K562 (cell line): ENCODE data around the gene C22orf39. TPM values are rescaled to one million over a fixed set of nuclear protein-coding genes. Genes with fewer than 3 reads are reported as not detected.
A peak's percentile ranks its signal among the peaks of the same experiment; 100 is the strongest.

Source experiments
- BCOR ChIP-seq: fragments of 450-650 bp; IDR thresholded peaks from 2 replicates; pipeline ENCODE4 v1.6.1; 2016
- HBP1 ChIP-seq: fragments of 450-650 bp; formaldehyde crosslinking; IDR thresholded peaks from 2 replicates; pipeline ENCODE4 v1.4.0; 2022; ENCODE audit warnings: missing genetic modification characterization
- HLTF ChIP-seq: fragments of 450-650 bp; IDR thresholded peaks from 2 replicates; pipeline ENCODE4 v1.6.1; 2016
- JUNB ChIP-seq: fragments of 450-650 bp; formaldehyde crosslinking; conservative IDR thresholded peaks from 2 replicates; pipeline ENCODE4 v1.4.0; 2020; ENCODE audit warnings: mild to moderate bottlenecking
- PTTG1 ChIP-seq: fragments of 450-650 bp; IDR thresholded peaks from 2 replicates; pipeline ENCODE4 v1.6.1; 2016; ENCODE audit warnings: low read depth, mild to moderate bottlenecking, missing genetic modification characterization, missing compliant biosample characterization
- RBFOX2 ChIP-seq: fragments of 200-400 bp; formaldehyde crosslinking; IDR thresholded peaks from 2 replicates; pipeline ENCODE4 v1.6.1; 2017; ENCODE audit warnings: low read depth, mild to moderate bottlenecking, low read length, moderate library complexity
- RFX7 ChIP-seq: fragments of 250-450 bp; sonication (Bioruptor Pico); IDR thresholded peaks from 2 replicates; pipeline ENCODE4 v1.5.1; 2021; ENCODE audit warnings: mild to moderate bottlenecking
- ZNF280B ChIP-seq: fragments of 250-450 bp; sonication (Bioruptor Pico); IDR thresholded peaks from 2 replicates; pipeline ENCODE4 v1.5.1; 2021; ENCODE audit warnings: mild to moderate bottlenecking
- ZNF699 ChIP-seq: fragments of 250-450 bp; sonication (Bioruptor Pico); IDR thresholded peaks from 2 replicates; pipeline ENCODE4 v1.8.0; 2021; ENCODE audit warnings: mild to moderate bottlenecking, moderate library complexity; ENCODE audit not compliant: insufficient replicate concordance
- polyA plus RNA-seq, 8 experiments: library from polyadenylated mRNA; depleted of rRNA in 4 of 8; stranded (reverse) in 5 of 8; unstranded in 3 of 8; fragments of >200 nt; fragmentation: Nextera tagmentation in 2 of 8; fragmentation: Illumina TruSeq in 1 of 8; extraction: Ambion mirVana in 2 of 8; extraction: Trizol in 1 of 8; gene quantifications; 2 replicates each; pipeline versions ENCODE4 v1.2.1 to v1.2.3, GENCODE V29; 2011 to 2014; ENCODE audit warnings: inconsistent platforms in 1 of 8, missing spikeins in 1 of 8
- total RNA-seq, 7 experiments: library from RNA; depleted of rRNA in 6 of 7; stranded (reverse); fragments of >200 nt in 6 of 7; fragmentation: Illumina TruSeq in 2 of 7; extraction: Trizol in 2 of 7; gene quantifications; 2 replicates each; pipeline versions ENCODE4 v1.2.1 to v1.2.3, GENCODE V29; 2011 to 2021; ENCODE audit warnings: low replicate concordance in 1 of 7
- TF ChIP-seq, protein P1 (sequence below), 2 experiments: fragments of 450-650 bp; IDR thresholded peaks; 2 replicates each; pipeline ENCODE4 v1.6.1; 2016

Gene C22orf39
- total and polyA plus RNA-seq, 9 of the 15 experiments (the other 6 are each of a cell fraction or from before 2014, with no cell fraction given), result 20.4 to 139 (median 66.8) TPM

DNA sequence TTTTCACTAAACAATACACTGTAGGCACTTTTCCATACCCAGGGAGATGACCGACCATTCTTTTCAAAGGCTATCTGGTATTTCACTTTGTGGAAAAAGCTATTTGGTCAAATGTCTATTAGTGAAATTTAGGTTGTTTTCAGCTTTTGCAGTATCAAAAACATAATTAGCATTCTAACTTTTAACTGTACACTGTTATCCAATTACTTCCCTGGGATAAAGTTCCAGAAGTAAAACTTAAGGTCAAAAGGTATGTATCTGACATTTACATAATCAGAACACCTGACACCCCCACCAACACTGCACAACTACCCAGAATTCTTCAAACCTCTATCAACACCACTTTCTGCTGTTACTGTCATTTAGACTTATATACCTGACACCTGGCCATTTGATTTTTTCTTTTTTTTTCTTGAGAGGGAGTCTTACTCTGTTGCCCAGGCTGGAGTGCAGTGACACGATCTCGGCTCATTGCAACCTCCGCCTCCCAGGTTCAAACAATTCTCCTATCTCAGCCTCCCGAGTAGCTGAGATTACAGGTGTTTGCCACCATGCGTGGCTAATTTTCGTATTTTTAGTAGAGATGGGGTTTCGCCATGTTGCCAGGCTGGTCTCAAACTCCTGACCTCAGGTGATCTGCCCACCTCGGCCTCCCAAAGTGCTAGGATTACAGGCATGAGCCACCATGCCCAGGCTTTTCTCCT lies 2.1 kb downstream of the C22orf39 start (continued):
- TF ChIP-seq, protein P1, sequence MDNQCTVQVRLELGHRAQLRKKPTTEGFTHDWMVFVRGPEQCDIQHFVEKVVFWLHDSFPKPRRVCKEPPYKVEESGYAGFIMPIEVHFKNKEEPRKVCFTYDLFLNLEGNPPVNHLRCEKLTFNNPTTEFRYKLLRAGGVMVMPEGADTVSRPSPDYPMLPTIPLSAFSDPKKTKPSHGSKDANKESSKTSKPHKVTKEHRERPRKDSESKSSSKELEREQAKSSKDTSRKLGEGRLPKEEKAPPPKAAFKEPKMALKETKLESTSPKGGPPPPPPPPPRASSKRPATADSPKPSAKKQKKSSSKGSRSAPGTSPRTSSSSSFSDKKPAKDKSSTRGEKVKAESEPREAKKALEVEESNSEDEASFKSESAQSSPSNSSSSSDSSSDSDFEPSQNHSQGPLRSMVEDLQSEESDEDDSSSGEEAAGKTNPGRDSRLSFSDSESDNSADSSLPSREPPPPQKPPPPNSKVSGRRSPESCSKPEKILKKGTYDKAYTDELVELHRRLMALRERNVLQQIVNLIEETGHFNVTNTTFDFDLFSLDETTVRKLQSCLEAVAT (IDR thresholded peaks at IDR 0.05), result peak in 1 of 2 experiments; percentile 61; a peak in 1 of 4 replicates
- TF ChIP-seq ZNF280B (CRISPR knock-in tag) (peak; percentile 75; the same call in 1 of the 2 replicates), RBFOX2 (peak; percentile 19; the same call in 1 of the 2 replicates), HBP1 (CRISPR knock-in tag) (peak; percentile 82; the same call in 1 of the 2 replicates), JUNB (CRISPR knock-in tag) (0 out of 2 replicates have a peak, but pooled peaks have one; percentile 32), PTTG1 (peak; percentile 21; the same call in 1 of the 2 replicates), BCOR (peak; percentile 29; the same call in 1 of the 2 replicates), RFX7 (peak; percentile 33; the same call in 1 of the 2 replicates), ZNF699 (CRISPR knock-in tag) (peak; percentile 5), HLTF (peak; percentile 64; the same call in 1 of the 2 replicates)
